Liver (tissue), 3 donors: ENCODE results near the gene FRS3.

ENCODE experiments used
- EGR1 ChIP-seq, 2 donors: IDR thresholded peaks; 2 replicates each; pipeline ENCODE4 v1.6.1; 2016 to 2018; ENCODE audit warnings: antibody characterized with exemption in 2 of 2, low read depth in 2 of 2
- MAX ChIP-seq: IDR thresholded peaks from 2 replicates; pipeline ENCODE4 v1.6.1; 2016; ENCODE audit warnings: antibody characterized with exemption
- SP1 ChIP-seq: IDR thresholded peaks from 2 replicates; pipeline ENCODE4 v1.6.1; 2018; ENCODE audit warnings: antibody characterized with exemption, mild to moderate bottlenecking
- TF ChIP-seq, protein P1 (sequence below): fragments of 150-350 bp; IDR thresholded peaks from 2 replicates; pipeline ENCODE4 v1.5.1; 2017; ENCODE audit warnings: improper control_type of control experiment, low read depth, low read length; ENCODE audit not compliant: missing input control
- donor health status: healthy.
- donor health status: healthy.

GRCh38 chr6:41746107-41746506 is 33.6 kb downstream of the FRS3 start:
- TF ChIP-seq, protein P1, sequence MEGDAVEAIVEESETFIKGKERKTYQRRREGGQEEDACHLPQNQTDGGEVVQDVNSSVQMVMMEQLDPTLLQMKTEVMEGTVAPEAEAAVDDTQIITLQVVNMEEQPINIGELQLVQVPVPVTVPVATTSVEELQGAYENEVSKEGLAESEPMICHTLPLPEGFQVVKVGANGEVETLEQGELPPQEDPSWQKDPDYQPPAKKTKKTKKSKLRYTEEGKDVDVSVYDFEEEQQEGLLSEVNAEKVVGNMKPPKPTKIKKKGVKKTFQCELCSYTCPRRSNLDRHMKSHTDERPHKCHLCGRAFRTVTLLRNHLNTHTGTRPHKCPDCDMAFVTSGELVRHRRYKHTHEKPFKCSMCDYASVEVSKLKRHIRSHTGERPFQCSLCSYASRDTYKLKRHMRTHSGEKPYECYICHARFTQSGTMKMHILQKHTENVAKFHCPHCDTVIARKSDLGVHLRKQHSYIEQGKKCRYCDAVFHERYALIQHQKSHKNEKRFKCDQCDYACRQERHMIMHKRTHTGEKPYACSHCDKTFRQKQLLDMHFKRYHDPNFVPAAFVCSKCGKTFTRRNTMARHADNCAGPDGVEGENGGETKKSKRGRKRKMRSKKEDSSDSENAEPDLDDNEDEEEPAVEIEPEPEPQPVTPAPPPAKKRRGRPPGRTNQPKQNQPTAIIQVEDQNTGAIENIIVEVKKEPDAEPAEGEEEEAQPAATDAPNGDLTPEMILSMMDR, result no peak
- TF ChIP-seq SP1 (no peak), MAX (no peak), EGR1 (IDR thresholded peaks at IDR 0.05; ENCODE audit: low read depth in 2 of 2) (no peak)
